HG02870 (cell line): ENCODE measurements around the gene ALPK3.

ENCODE experiments used
- ATAC-seq: cut with Tn5 transposase; IDR thresholded peaks from one replicate; pipeline ENCODE4 v1.9.1; 2021; ENCODE audit warnings: mild to moderate bottlenecking, moderate library complexity; ENCODE audit not compliant: unreplicated experiment

ALPK3 gene

DNA sequence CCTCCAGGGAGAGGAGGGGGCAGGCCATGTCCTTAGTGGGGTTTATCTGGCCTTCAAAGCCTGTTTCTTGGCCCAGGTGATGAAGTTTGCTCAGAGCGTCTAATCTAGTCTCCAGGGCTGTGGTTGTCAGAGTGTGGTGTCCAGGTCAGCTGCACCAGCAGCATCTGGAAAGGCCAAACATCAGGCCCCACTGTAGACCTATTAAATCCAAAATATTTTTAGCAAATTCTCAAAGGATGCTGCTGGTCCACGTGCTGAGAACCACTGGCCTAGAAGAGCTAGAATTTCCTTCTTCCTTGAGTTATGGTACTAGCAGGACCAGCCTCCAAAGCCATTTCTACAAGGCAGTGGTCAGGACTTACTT, 96.2 kb downstream of the ALPK3 start:
- no peak for ATAC-seq

DNA sequence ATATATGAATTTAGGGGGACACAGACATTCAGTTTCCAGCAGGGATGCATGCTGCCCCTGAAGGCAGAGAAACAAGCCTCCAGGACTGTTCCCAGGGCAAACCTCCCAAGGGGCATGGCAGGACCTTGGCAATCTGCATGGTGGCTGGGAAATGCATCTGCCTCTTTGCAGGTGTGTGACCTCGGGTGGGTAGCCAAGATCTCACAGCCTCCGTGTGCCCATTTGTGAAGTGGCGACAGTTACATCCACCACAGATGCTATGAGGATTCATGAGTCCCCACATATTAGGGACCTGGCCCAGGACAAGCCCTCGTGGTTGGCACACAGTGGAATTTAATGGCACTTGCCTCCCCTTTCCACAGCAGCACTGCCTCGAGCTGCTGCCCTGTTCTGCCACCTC, 97.2 kb downstream of the ALPK3 start:
- ATAC-seq = no peak

- peak; percentile 89 for ATAC-seq
Observed at GRCh38 chr15:84914909-84915605, 97.9 kb downstream of the ALPK3 start.

GRCh38 chr15:84915606-84915958, 98.4 kb downstream of the ALPK3 start:
- no peak for ATAC-seq

DNA sequence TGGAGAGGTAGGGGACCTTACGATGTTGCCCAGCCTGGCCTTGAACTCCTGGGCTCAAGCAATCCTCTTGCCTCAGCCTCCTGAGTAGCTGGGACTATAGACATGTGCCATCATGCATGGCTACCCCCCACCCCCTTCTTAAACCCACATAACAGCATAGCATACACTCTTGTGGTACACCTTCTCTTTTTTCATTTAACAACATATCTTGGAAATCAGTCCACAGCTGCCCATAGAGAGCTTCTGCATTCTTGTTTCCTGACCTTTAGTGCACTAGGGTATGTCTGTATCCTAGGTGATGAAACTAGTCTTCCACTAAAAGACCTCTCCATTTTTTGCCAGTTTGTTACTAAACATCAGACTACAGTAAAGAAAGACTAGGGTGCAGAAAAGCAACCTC, 100.3 kb downstream of the ALPK3 start:
- no peak for ATAC-seq

DNA sequence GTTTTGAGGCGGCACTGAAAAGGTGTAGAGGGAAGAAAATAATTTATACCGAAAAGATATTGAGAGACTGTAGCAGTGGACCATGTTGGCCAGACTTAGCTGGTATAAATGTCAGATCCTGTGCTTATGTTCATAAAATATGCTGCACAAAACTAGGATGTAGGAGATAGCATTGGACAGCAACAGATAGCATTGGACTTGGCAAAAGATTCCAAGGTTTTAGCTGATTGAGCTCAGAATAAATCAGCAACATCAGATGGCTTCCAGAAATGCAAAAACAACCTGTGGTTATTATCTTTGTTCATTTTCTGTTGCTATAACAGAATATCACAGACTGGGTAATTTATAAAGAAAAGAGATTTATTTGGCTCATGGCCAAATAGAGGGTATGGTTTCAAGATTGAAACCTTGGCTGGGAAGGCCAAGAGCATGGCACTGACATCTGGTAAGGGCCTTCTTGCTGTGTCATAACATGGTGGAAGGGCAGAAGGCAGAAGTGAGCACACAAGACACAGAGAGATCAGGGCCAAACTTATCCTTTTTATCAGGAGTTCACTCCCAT, 102.0 kb downstream of the ALPK3 start:
- ATAC-seq = no peak

GRCh38 chr15:84921121-84921520, 104.0 kb downstream of the ALPK3 start:
- ATAC-seq = no peak

DNA sequence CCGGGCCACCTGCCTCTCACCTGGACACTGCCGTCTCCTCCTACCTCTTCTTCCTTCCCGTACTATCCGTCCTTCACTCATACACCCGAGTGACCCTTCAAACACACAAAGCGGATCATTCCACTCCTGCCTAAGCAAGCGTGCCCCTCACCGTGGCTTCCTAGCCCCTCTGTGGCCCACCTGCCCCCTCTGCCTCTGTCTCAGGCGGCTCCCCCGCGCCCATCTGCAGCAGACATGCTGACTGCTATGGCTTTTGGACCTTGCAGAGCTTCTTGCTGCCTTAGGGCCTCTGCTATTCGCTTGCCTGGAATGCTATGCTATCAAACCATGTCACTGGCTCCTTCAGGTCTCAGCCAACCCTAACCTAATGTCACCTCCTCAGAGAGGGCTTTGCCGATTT, 105.4 kb downstream of the ALPK3 start:
- ATAC-seq = no peak
